HG03095 (cell line): ENCODE data around the gene MT1E.
"Not testable (repeated sequence)": the region's sequence is repeated elsewhere in the genome, so short reads cannot be mapped to it uniquely, and the experiment has no call there.

Source experiments
- ATAC-seq: cut with Tn5 transposase; IDR thresholded peaks from one replicate; pipeline ENCODE4 v1.9.1; 2021; ENCODE audit warnings: moderate library complexity; ENCODE audit not compliant: unreplicated experiment

MT1E gene

GRCh38 chr16:56643080-56643778 is 17.6 kb downstream of the MT1E start:
- ATAC-seq, result no peak

- no peak for ATAC-seq
Measured at GRCh38 chr16:56643833-56644232, 18.3 kb downstream of the MT1E start.

- no peak for ATAC-seq
Measured at GRCh38 chr16:56645311-56645710, 19.7 kb downstream of the MT1E start.

- ATAC-seq, result no peak
Measured at GRCh38 chr16:56645838-56646237, 20.3 kb downstream of the MT1E start.

GRCh38 chr16:56647641-56648431 is 22.3 kb downstream of the MT1E start:
- no peak for ATAC-seq

GRCh38 chr16:56649271-56649670 is 23.7 kb downstream of the MT1E start:
- no peak for ATAC-seq

- ATAC-seq, result no peak
Measured at GRCh38 chr16:56649820-56650219, 24.2 kb downstream of the MT1E start.

GRCh38 chr16:56651586-56651985 is 26.0 kb downstream of the MT1E start, which contains the start of gene MT1B:
Gene MT1B (plus strand): TSS chr16:56651886. CDS start chr16:56651954, 68 bp downstream.
- no peak for ATAC-seq

- ATAC-seq, result no peak
Measured at GRCh38 chr16:56652600-56652999, 27.0 kb downstream of the MT1E start.

- no peak for ATAC-seq
Measured at GRCh38 chr16:56653218-56653617, 27.6 kb downstream of the MT1E start.

GRCh38 chr16:56657555-56658326 is 32.2 kb downstream of the MT1E start, which contains the start of gene MT1F:
Gene MT1F (plus strand): TSS chr16:56657959. CDS start chr16:56658059, 100 bp downstream.
- ATAC-seq, result no peak

GRCh38 chr16:56658327-56658875 is 32.8 kb downstream of the MT1E start:
- no peak for ATAC-seq

GRCh38 chr16:56662357-56663354 is 37.1 kb downstream of the MT1E start:
- ATAC-seq, result no peak

- ATAC-seq, result no peak
Measured at GRCh38 chr16:56664506-56664905, 38.9 kb downstream of the MT1E start.

- not testable (repeated sequence) for ATAC-seq
Measured at GRCh38 chr16:56665286-56666261, 40.0 kb downstream of the MT1E start.

- ATAC-seq, result no peak
Measured at GRCh38 chr16:56667581-56668571, 42.3 kb downstream of the MT1E start, which contains the start of gene MT1G. Gene MT1G (minus strand): TSS chr16:56668065. CDS start chr16:56667993, 72 bp downstream.
